Common myeloid progenitor, CD34-positive (primary cell): ENCODE measurements around the gene AJM1.
A peak's percentile ranks its signal among the peaks of the same experiment; 100 is the strongest.

Source experiments
- CTCF ChIA-PET: fragments of 350-600 bp; sonication (Branson Sonifier 250); formaldehyde crosslinking; loops from one replicate; lab custom pipeline; 2021; ENCODE audit warnings: antibody characterized with exemption; lab: Charles Lee
- POLR2A ChIA-PET: fragments of 350-600 bp; sonication (Branson Sonifier 250); formaldehyde crosslinking; loops from one replicate; lab custom pipeline; 2021; ENCODE audit warnings: antibody characterized with exemption; lab: Charles Lee
- DNase-seq, 3 donors: peaks; one replicate each; pipeline versions ENCODE4 v3.0.0 to v3.0.0-alpha.2; 2013
- H3K27ac ChIP-seq, 2 experiments: 1 replicate in 1 of 2; 2 replicates in 1 of 2; pipeline ENCODE4 v1.7.0; 2013; ENCODE audit warnings: inconsistent platforms in 2 of 2, low read length in 2 of 2, mild to moderate bottlenecking in 2 of 2, low read depth in 1 of 2, moderate library complexity in 1 of 2; ENCODE audit not compliant: severe bottlenecking in 2 of 2, insufficient read depth in 1 of 2, poor library complexity in 1 of 2
- H3K27me3 ChIP-seq, 5 experiments: replicated peaks in 2 of 5; 1 replicate in 3 of 5; 2 replicates in 2 of 5; pipeline versions ENCODE4 v1.6.1 to v1.7.0; 2013; ENCODE audit warnings: low read length in 4 of 5, mild to moderate bottlenecking in 2 of 5, moderate library complexity in 2 of 5, inconsistent platforms in 1 of 5; ENCODE audit not compliant: insufficient read depth in 5 of 5, control insufficient read depth in 4 of 5
- H3K36me3 ChIP-seq, 4 experiments: 1 replicate in 2 of 4; 2 replicates in 2 of 4; pipeline versions ENCODE4 v1.6.1 to v1.7.0; 2013; ENCODE audit warnings: low read length in 3 of 4, control low read depth in 1 of 4, mild to moderate bottlenecking in 1 of 4; ENCODE audit not compliant: control insufficient read depth in 4 of 4, insufficient read depth in 4 of 4
- H3K4me1 ChIP-seq, 4 experiments: 1 replicate in 3 of 4; 2 replicates in 1 of 4; pipeline versions ENCODE4 v1.6.1 to v1.7.1; 2013; ENCODE audit warnings: low read length in 3 of 4, mild to moderate bottlenecking in 3 of 4, control low read depth in 1 of 4, inconsistent platforms in 1 of 4, moderate library complexity in 1 of 4; ENCODE audit not compliant: control insufficient read depth in 4 of 4, insufficient read depth in 4 of 4; ENCODE audit errors: control extremely low read depth in 1 of 4
- H3K4me3 ChIP-seq, 7 experiments: 1 replicate in 4 of 7; 2 replicates in 3 of 7; pipeline versions ENCODE4 v1.5.1 to v1.7.0; 2013; ENCODE audit warnings: mild to moderate bottlenecking in 7 of 7, low read length in 6 of 7, moderate library complexity in 6 of 7, inconsistent platforms in 2 of 7, low read depth in 2 of 7, control low read depth in 1 of 7; ENCODE audit not compliant: insufficient read depth in 4 of 7, control insufficient read depth in 1 of 7; ENCODE audit errors: extremely low read depth in 1 of 7
- H3K9me3 ChIP-seq, 5 experiments: 1 replicate in 4 of 5; 2 replicates in 1 of 5; pipeline versions ENCODE4 v1.6.1 to v1.7.1; 2013; ENCODE audit warnings: low read length in 4 of 5, mild to moderate bottlenecking in 2 of 5, inconsistent platforms in 1 of 5, low read depth in 1 of 5, moderate library complexity in 1 of 5; ENCODE audit not compliant: control insufficient read depth in 4 of 5, insufficient read depth in 2 of 5; ENCODE audit errors: control extremely low read depth in 1 of 5
- WGBS: methylation state at CpG from one replicate; pipeline ENCODE4 v1.1.5; 2013; ENCODE audit not compliant: insufficient coverage; 5-methylcytosine and 5-hydroxymethylcytosine counted together

AJM1 gene

DNA sequence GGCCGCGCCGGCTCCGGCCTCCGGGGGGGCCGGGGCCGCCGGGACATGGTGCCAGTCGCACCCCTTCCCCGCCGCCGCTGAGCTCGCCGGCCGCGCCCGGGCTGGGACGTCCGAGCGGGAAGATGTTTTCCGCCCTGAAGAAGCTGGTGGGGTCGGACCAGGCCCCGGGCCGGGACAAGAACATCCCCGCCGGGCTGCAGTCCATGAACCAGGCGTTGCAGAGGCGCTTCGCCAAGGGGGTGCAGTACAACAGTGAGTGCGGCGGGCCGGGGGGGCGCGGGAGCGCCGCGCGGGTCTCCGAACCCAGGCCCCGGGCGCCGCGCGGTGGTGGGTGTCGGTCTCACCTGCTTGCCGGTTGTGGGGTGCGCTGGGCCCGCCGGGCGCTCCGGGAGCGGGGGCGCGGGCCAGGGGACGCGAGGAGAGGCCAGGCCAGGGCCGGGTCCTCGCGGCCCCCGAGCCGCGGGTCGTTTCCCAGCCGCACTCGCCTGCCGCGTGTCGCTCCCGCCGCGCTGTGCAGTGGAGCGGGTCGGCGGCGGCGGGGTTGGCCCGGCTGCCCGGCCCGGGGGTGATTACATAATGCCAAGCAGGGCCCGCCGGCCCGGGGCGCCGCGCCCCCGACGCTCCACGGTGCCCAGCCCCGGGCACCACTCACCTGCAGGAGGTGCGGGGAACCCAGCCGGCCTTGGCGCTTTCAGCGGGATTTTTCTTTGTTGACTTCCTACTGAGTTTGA lies 34.0 kb upstream of the AJM1 start:
- Histone ChIP-seq H3K36me3 (peaks cover 2 to 36% (median 10%) of the 10 kb centered on the region in 4 experiments), H3K9me3 (no peaks in the 10 kb centered on the region), H3K4me1 (peaks cover 5 to 41% (median 27%) of the 10 kb centered on the region in 4 experiments), H3K27me3 (no peaks in the 10 kb centered on the region), H3K4me3 (peak overlapping the region; percentile 83 to 93 (median 91)), H3K27ac (peak overlapping the region in 1 of 2 experiments; percentile 74)
- under 1% methylated on average over 89 of the region's 93 CpGs for WGBS
- ChIA-PET POLR2A (interaction anchor here (1.1 kb wide), 1 partner anchor 47 kb away, joined by 3 read pairs; no protein-coding TSS in a partner anchor), CTCF (interaction anchor here (1.1 to 3.3 kb wide), 7 partner anchors 9 to 35 kb away, joined by 3 to 11 read pairs (median 6); partner anchors contain the start of gene AJM1)
- peak in 2 of 3 donors; percentile 47 to 61 for DNase-seq

DNA sequence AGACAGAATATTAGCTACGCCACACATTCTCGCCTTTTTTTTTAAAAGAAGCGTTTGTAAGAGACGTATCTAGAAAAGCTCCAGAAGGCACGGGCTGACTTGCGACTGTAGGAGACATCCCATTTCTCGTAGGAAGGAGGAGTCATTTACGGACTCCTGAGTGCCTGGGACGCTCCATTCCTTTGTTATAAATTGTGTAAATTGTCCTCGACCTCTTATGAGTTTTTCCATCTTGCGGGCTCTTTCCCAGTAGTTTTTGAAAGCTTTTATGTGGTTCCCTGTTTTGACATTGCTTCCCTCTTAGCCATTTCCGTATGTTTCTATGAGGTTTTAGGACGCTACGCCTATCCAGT lies 33.5 kb upstream of the AJM1 start:
- peak overlapping the region; percentile 83 to 93 (median 91) for H3K4me3 ChIP-seq
- WGBS = 3% methylated on average over 9 of the region's 14 CpGs
- no peaks in the 10 kb centered on the region for H3K9me3 ChIP-seq
- no peaks in the 10 kb centered on the region for H3K27me3 ChIP-seq
- peaks cover 2 to 38% (median 12%) of the 10 kb centered on the region in 4 experiments for H3K36me3 ChIP-seq
- H3K27ac ChIP-seq = peak overlapping the region in 1 of 2 experiments; percentile 74
- DNase-seq = peak in 1 of 3 donors; percentile 18
- CTCF ChIA-PET = interaction anchor here (1.1 to 3.3 kb wide), 6 partner anchors 9 to 34 kb away, joined by 4 to 11 read pairs (median 6); partner anchors contain the start of gene AJM1
- peaks cover 5 to 41% (median 27%) of the 10 kb centered on the region in 4 experiments for H3K4me1 ChIP-seq
- POLR2A ChIA-PET = interaction anchor here (0.6 kb wide), 1 partner anchor 38 kb away, joined by 3 read pairs; no protein-coding TSS in a partner anchor

DNA sequence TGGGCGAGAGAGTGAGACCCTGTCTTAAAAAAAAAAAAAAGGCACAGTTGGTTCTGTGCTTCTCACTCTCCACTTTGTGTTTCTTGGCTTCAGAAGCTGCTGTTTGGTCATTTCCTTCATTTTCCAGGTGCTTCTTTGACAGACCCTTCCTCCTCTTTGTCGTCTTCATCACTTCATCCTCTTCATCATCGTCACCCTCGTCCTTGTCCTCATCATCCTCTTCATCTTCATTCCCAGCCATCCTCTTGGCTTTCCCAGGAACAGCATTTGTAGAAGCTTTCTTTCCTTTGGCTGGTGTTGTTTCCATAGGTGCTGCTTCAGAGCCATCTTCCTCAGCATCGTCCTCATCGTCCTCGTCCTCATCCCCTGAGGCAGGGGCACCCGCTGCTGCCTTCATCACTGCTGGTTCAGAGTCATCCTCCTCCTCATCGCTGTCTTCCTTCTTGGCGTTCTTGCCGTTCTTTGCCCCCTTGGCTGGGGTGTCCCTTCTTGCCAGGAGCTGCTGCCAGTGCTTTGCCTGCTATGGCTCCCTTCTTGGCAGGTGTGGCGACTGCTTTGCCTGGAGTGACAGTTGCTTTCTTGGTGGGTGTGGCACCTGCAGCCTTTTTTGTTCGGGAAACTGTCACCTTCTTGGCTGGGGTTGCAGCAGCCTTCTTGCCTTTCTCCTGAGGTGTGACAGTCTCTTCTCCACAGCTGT lies 27.4 kb upstream of the AJM1 start:
- CTCF ChIA-PET = interaction anchor here (0.9 to 1.7 kb wide), 4 partner anchors 12 to 211 kb away, joined by 3 to 5 read pairs (median 3); partner anchors contain the start of gene AJM1
- 98% methylated on average over 13 of the region's 13 CpGs for whole genome bisulfite sequencing
- Histone ChIP-seq H3K4me1 (peaks cover 0 to 8% (median 6%) of the 10 kb centered on the region in 4 experiments), H3K27me3 (no peaks in the 10 kb centered on the region), H3K36me3 (peaks cover 4 to 33% (median 18%) of the 10 kb centered on the region in 4 experiments), H3K4me3 (no peak overlapping the region), H3K9me3 (no peaks in the 10 kb centered on the region), H3K27ac (no peak overlapping the region)
- DNase-seq = no peak
- POLR2A ChIA-PET = no interaction called here

DNA sequence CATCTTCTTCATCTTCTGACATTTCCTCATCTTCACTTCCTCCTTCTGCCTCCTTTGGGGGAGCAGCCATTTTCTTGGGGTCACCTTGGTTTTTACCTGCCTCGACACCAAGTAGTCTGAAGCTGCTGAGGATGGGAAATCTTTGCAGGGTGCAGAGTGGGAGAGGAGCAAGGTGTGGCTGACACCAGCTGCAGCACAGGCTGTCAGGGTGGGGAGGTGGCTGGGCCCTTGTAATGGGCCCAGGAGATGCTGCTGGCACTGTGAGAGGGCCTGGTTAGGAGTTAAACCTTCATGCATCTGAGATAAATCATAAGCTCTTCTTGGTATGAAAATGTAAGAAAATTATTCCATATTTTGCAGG lies 26.9 kb upstream of the AJM1 start:
- CTCF ChIA-PET = interaction anchor here (0.9 to 1.7 kb wide), 4 partner anchors 13 to 210 kb away, joined by 3 to 5 read pairs (median 3); no protein-coding TSS in a partner anchor
- Histone ChIP-seq H3K4me3 (no peak overlapping the region), H3K27me3 (no peaks in the 10 kb centered on the region)

DNA sequence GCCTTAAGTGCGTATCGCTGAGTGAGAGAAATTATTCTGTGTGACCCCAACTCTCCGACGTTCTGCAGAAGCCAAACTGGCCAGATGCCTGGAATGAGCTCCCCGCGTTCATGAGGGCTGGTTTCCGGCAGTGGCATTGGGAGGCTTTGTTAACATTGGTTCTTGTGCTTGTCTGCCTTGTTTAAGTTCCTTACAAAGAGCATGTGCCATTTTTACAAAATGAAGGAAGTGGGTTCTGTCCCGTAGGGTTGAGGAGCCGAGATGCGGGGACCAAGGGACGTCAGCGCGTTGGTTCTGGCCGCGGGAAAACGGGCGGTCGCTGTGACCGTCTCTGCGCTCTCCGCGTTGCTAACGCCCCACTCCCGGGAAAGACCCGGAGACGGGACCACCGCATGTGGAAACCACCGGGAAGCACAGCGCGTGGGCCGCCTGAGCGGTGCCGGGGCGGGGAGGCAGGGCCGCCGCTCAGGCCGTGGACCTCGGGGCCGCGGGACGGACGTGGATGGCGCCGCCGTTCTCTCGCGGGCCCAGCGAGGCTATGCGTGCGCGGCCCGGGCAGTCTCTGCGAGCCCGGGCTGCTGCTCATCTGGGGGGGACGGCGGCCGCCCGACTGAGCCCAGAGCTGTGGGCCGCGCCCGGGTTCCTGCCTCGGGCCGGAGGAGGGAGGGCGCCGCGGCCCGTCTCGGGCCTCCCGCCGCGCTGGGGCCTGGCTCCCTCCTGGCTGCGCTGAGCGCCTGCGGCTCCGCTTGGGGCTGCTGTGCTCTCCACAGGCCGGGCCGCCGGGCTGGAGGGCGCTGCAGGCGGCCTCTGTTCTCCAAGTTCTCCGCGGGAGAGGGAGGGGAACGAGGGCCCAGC lies 21.1 kb upstream of the AJM1 start:
- WGBS = 13% methylated on average over 78 of the region's 83 CpGs

More for the DNA sequence above, 26.9 kb upstream of the AJM1 start:
- 0% methylated on average over 1 of the region's 1 CpG for WGBS
- no peak for DNase-seq
- Histone ChIP-seq H3K36me3 (peaks cover 4 to 30% (median 18%) of the 10 kb centered on the region in 4 experiments), H3K27ac (no peak overlapping the region), H3K9me3 (no peaks in the 10 kb centered on the region), H3K4me1 (peaks cover 0 to 6% (median 5%) of the 10 kb centered on the region in 4 experiments)
- POLR2A ChIA-PET = no interaction called here

More for the DNA sequence above, 21.1 kb upstream of the AJM1 start:
- Histone ChIP-seq H3K27me3 (peaks cover 0 to 8% (median 0%) of the 10 kb centered on the region in 5 experiments), H3K36me3 (peaks cover 5 to 36% (median 16%) of the 10 kb centered on the region in 4 experiments), H3K9me3 (no peaks in the 10 kb centered on the region), H3K27ac (no peak overlapping the region), H3K4me3 (peak overlapping the region in 6 of 7 experiments; percentile 17 to 64 (median 52)), H3K4me1 (peaks cover 0 to 10% (median 5%) of the 10 kb centered on the region in 4 experiments)
- ChIA-PET CTCF (interaction anchor here (1.0 to 2.6 kb wide), 2 partner anchors 11 to 28 kb away, joined by 4 to 11 read pairs; no protein-coding TSS in a partner anchor), POLR2A (interaction anchor here (0.5 kb wide), 1 partner anchor 14 kb away, joined by 4 read pairs; no protein-coding TSS in a partner anchor)
- peak in 2 of 3 donors; percentile 49 to 62 for DNase-seq
